Measurements from ENCODE around the gene EYA3.

EYA3 gene

GRCh38 chr1:27960762-27961645 is 127.4 kb downstream of the EYA3 start:
- intact Hi-C loops (cut with DNase I) = no loop called here
- DNase-seq = peak in 8 of 42 donors; percentile 28 to 71 (median 40)

GRCh38 chr1:27959792-27960603 is 128.4 kb downstream of the EYA3 start, which contains the start of gene XKR8:
Gene XKR8 (plus strand): TSS chr1:27959973. CDS start chr1:27960070, 97 bp downstream.
- intact Hi-C loops (cut with DNase I) = no loop called here
- DNase-seq = peak; percentile 34 to 88 (median 78)

- no peak for DNase-seq
Observed at GRCh38 chr1:27958513-27958912, 129.9 kb downstream of the EYA3 start.

GRCh38 chr1:27957655-27958054 is 130.8 kb downstream of the EYA3 start:
- intact Hi-C loops (cut with DNase I) = no loop called here

More at GRCh38 chr1:27958513-27958912, 129.9 kb downstream of the EYA3 start:
- intact Hi-C loops (cut with DNase I) = no loop called here

GRCh38 chr1:27956761-27957160 is 131.6 kb downstream of the EYA3 start:
- no peak for DNase-seq
- intact Hi-C loops (cut with DNase I) = no loop called here

More at GRCh38 chr1:27957655-27958054, 130.8 kb downstream of the EYA3 start:
- no peak for DNase-seq

- intact Hi-C loops (cut with DNase I) = no loop called here
- DNase-seq = no peak
Observed at GRCh38 chr1:27955076-27955475, 133.3 kb downstream of the EYA3 start.

- DNase-seq = no peak
- intact Hi-C loops (cut with DNase I) = no loop called here
Observed at GRCh38 chr1:27954186-27954585, 134.2 kb downstream of the EYA3 start.

GRCh38 chr1:27952147-27952546 is 136.3 kb downstream of the EYA3 start:
- intact Hi-C loops (cut with DNase I) = no loop called here
- DNase-seq = no peak

- intact Hi-C loops (cut with DNase I) = no loop called here
- DNase-seq = no peak
Observed at GRCh38 chr1:27951396-27951795, 137.0 kb downstream of the EYA3 start.

- intact Hi-C loops (cut with DNase I) = no loop called here
- DNase-seq = no peak
Observed at GRCh38 chr1:27949027-27949426, 139.4 kb downstream of the EYA3 start.

- intact Hi-C loops (cut with DNase I) = no loop called here
- DNase-seq = peak in 1 of 42 donors; percentile 7
Observed at GRCh38 chr1:27945020-27945419, 143.4 kb downstream of the EYA3 start.

GRCh38 chr1:27941671-27942540 is 146.5 kb downstream of the EYA3 start:
- intact Hi-C loops (cut with DNase I) = no loop called here
- DNase-seq = peak in 1 of 42 donors; percentile 13

GRCh38 chr1:27940870-27941560 is 147.4 kb downstream of the EYA3 start:
- DNase-seq = peak in 1 of 42 donors; percentile 3
- intact Hi-C loops (cut with DNase I) = no loop called here

- intact Hi-C loops (cut with DNase I) = no loop called here
- DNase-seq = peak in 24 of 42 donors; percentile 4 to 74 (median 44)
Observed at GRCh38 chr1:27940297-27940696, 148.1 kb downstream of the EYA3 start.

- no peak for DNase-seq
- intact Hi-C loops (cut with DNase I) = no loop called here
Observed at GRCh38 chr1:27938488-27938887, 149.9 kb downstream of the EYA3 start.

GRCh38 chr1:27937524-27937836 is 150.9 kb downstream of the EYA3 start:
- no peak for DNase-seq
- intact Hi-C loops (cut with DNase I) = no loop called here

- DNase-seq = no peak
- intact Hi-C loops (cut with DNase I) = no loop called here
Observed at GRCh38 chr1:27936370-27936769, 152.0 kb downstream of the EYA3 start.

GRCh38 chr1:27935721-27936120 is 152.7 kb downstream of the EYA3 start:
- DNase-seq = no peak
- intact Hi-C loops (cut with DNase I) = no loop called here
